Fibroblast of lung (primary cell): ENCODE data around the gene SLC5A8.

Experiments
- EZH2 ChIP-seq: IDR thresholded peaks from 2 replicates; pipeline ENCODE4 v1.5.1; 2012; ENCODE audit warnings: low read length, control low read depth, mild to moderate bottlenecking; ENCODE audit errors: missing control alignments
- TF ChIP-seq, protein P1 (sequence below), 2 donors: IDR thresholded peaks in 1 of 2; conservative IDR thresholded peaks in 1 of 2; 1 replicate in 1 of 2; 2 replicates in 1 of 2; pipeline ENCODE4 v1.5.1; 2011 to 2012; ENCODE audit warnings: low read length in 2 of 2, control low read depth in 1 of 2, inconsistent platforms in 1 of 2, low read depth in 1 of 2, mild to moderate bottlenecking in 1 of 2

DNA sequence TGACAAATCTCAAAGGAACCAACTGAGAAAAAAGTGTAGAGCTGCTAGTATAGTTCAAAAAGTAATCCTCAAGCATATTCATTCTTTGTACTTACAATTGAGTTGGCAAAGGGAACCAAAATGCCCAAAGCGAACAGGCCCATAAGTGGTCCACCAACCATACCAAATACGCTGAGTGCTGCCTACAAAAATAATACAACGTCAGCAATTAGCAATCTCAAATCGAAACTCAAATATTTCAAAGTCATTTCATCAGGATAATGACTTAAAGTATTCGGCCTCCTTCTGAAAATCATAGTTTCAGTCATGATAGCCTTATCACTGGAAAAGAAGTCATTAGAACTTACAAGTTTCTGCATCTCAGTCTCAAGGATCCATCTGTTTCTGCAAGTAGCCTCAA is 42.0 kb downstream of the SLC5A8 start:
- TF ChIP-seq, protein P1, sequence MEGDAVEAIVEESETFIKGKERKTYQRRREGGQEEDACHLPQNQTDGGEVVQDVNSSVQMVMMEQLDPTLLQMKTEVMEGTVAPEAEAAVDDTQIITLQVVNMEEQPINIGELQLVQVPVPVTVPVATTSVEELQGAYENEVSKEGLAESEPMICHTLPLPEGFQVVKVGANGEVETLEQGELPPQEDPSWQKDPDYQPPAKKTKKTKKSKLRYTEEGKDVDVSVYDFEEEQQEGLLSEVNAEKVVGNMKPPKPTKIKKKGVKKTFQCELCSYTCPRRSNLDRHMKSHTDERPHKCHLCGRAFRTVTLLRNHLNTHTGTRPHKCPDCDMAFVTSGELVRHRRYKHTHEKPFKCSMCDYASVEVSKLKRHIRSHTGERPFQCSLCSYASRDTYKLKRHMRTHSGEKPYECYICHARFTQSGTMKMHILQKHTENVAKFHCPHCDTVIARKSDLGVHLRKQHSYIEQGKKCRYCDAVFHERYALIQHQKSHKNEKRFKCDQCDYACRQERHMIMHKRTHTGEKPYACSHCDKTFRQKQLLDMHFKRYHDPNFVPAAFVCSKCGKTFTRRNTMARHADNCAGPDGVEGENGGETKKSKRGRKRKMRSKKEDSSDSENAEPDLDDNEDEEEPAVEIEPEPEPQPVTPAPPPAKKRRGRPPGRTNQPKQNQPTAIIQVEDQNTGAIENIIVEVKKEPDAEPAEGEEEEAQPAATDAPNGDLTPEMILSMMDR (conservative IDR thresholded peaks at IDR 0.05 in 1 of 2, IDR thresholded peaks at IDR 0.05 in 1 of 2; ENCODE audit: low read depth in 1 of 2, low read length in 2 of 2): no peak
- no peak for TF ChIP-seq EZH2
